ENCODE data around the gene MRPL49.

GRCh38 chr11:65078786-65079342 is 43.3 kb upstream of the MRPL49 start:
- no peak for TF ChIP-seq CTCF (IDR thresholded peaks at IDR 0.05; ENCODE audit: low read length)
- no peak for TF ChIP-seq EZH2phosphoT487 (IDR thresholded peaks at IDR 0.05; ENCODE audit: low read length)

Data from MM.1S (cell line).